H1 (cell line): ENCODE measurements around the gene UBALD1. TPM values are rescaled to one million over a fixed set of nuclear protein-coding genes. Genes with fewer than 3 reads are reported as not detected.

Experiments used
- BCL11A ChIP-seq, 2 experiments: IDR thresholded peaks; one replicate each; pipeline ENCODE4 v1.6.1; 2011; ENCODE audit warnings: low read depth in 2 of 2, low read length in 2 of 2, mild to moderate bottlenecking in 2 of 2
- CBX5 ChIP-seq: fragments of 300-800, 300-1000 bp; sonication (generic); IDR thresholded peaks from 2 replicates; pipeline ENCODE4 v1.7.1; 2016; ENCODE audit warnings: antibody characterized with exemption, low read length, low read depth
- CBX8 ChIP-seq: fragments of 300-800, 300-1000 bp; sonication (generic); IDR thresholded peaks from 2 replicates; pipeline ENCODE4 v1.7.1; 2016; ENCODE audit warnings: low read depth, low read length, borderline replicate concordance
- CEBPB ChIP-seq: IDR thresholded peaks from 2 replicates; pipeline ENCODE4 v1.6.1; 2012; ENCODE audit warnings: low read depth, low read length
- CREB1 ChIP-seq: IDR thresholded peaks from 2 replicates; pipeline ENCODE4 v1.6.1; 2012; ENCODE audit warnings: inconsistent platforms
- EGR1 ChIP-seq: IDR thresholded peaks from 2 replicates; pipeline ENCODE4 v1.6.1; 2011; ENCODE audit warnings: low read depth, low read length, borderline replicate concordance
- EP300 ChIP-seq, 2 experiments: IDR thresholded peaks; 1 replicate in 1 of 2; 2 replicates in 1 of 2; pipeline ENCODE4 v1.6.1; 2011 to 2012; ENCODE audit warnings: low read depth in 2 of 2, low read length in 2 of 2, mild to moderate bottlenecking in 2 of 2, borderline replicate concordance in 1 of 2, inconsistent platforms in 1 of 2, moderate library complexity in 1 of 2
- GABPA ChIP-seq: IDR thresholded peaks from 2 replicates; pipeline ENCODE4 v1.6.1; 2011; ENCODE audit warnings: mild to moderate bottlenecking, low read length, moderate library complexity, borderline replicate concordance; ENCODE audit not compliant: insufficient read depth
- JUN ChIP-seq: IDR thresholded peaks from 2 replicates; pipeline ENCODE4 v1.6.1; 2011; ENCODE audit warnings: low read depth, mild to moderate bottlenecking, improper control_type of control experiment, low read length
- NRF1 ChIP-seq: IDR thresholded peaks from 2 replicates; pipeline ENCODE4 v1.6.1; 2011; ENCODE audit warnings: mild to moderate bottlenecking, low read depth, low read length, improper control_type of control experiment
- POLR2A ChIP-seq, 2 experiments: IDR thresholded peaks; 1 replicate in 1 of 2; 2 replicates in 1 of 2; pipeline ENCODE4 v1.6.1; 2011; ENCODE audit warnings: low read depth in 2 of 2, low read length in 2 of 2, mild to moderate bottlenecking in 2 of 2; ENCODE audit errors: control extremely low read depth in 1 of 2
- RAD21 ChIP-seq, 2 experiments: IDR thresholded peaks in 1 of 2; conservative IDR thresholded peaks in 1 of 2; 2 replicates each; pipeline ENCODE4 v1.6.1; 2011; ENCODE audit warnings: low read depth in 2 of 2, low read length in 2 of 2, improper control_type of control experiment in 1 of 2, inconsistent platforms in 1 of 2, mild to moderate bottlenecking in 1 of 2, moderate library complexity in 1 of 2
- RFX5 ChIP-seq: IDR thresholded peaks from 2 replicates; pipeline ENCODE4 v1.6.1; 2011; ENCODE audit warnings: low read depth, low read length, improper control_type of control experiment, borderline replicate concordance
- RXRA ChIP-seq: IDR thresholded peaks from 2 replicates; pipeline ENCODE4 v1.6.1; 2011; ENCODE audit warnings: low read depth, mild to moderate bottlenecking, low read length, moderate library complexity; ENCODE audit not compliant: insufficient read depth
- SIN3A ChIP-seq, 2 experiments: IDR thresholded peaks in 1 of 2; conservative IDR thresholded peaks in 1 of 2; 2 replicates each; pipeline ENCODE4 v1.6.1; 2011 to 2012; ENCODE audit warnings: low read length in 2 of 2, improper control_type of control experiment in 1 of 2, low read depth in 1 of 2, mild to moderate bottlenecking in 1 of 2
- SIRT6 ChIP-seq: IDR thresholded peaks from one replicate; pipeline ENCODE4 v1.7.1; 2012; ENCODE audit warnings: low read length, inconsistent platforms
- SIX5 ChIP-seq: IDR thresholded peaks from 2 replicates; pipeline ENCODE4 v1.6.1; 2011; ENCODE audit warnings: mild to moderate bottlenecking, low read depth, low read length
- SP4 ChIP-seq: IDR thresholded peaks from 2 replicates; pipeline ENCODE4 v1.6.1; 2012; ENCODE audit warnings: low read length, inconsistent platforms
- TAF7 ChIP-seq: optimal IDR thresholded peaks from 2 replicates; pipeline ENCODE3; 2011; ENCODE audit warnings: low read depth, mild to moderate bottlenecking, inconsistent platforms, low read length, moderate library complexity, borderline replicate concordance
- TCF12 ChIP-seq: IDR thresholded peaks from 2 replicates; pipeline ENCODE4 v1.6.1; 2011; ENCODE audit warnings: low read depth, mild to moderate bottlenecking, low read length
- polyA plus RNA-seq, 7 experiments: library from polyadenylated mRNA; depleted of rRNA in 3 of 7; stranded (reverse) in 5 of 7; unstranded in 2 of 7; fragments of >200 nt in 5 of 7; fragments of 200-250 nt in 2 of 7; gene quantifications; 1 replicate in 5 of 7; 2 replicates in 1 of 7; 4 replicates in 1 of 7; pipeline versions ENCODE4 v1.2.1 to v1.2.3, GENCODE V29; 2011 to 2013; ENCODE audit warnings: missing spikeins in 2 of 7, mixed read lengths in 2 of 7
- total RNA-seq: library from RNA; stranded (reverse); fragmentation: NEBNext Ultra II Directional; extraction: Animal tissue kit (Norgen Biotek cat#: 25700); gene quantifications from 2 replicates; pipeline ENCODE4 v1.2.1, GENCODE V29; 2021
- TF ChIP-seq, protein P1 (sequence below): IDR thresholded peaks from 2 replicates; pipeline ENCODE4 v1.6.1; 2011; ENCODE audit warnings: low read length, improper control_type of control experiment
- TF ChIP-seq, protein P2 (sequence below): IDR thresholded peaks from 2 replicates; pipeline ENCODE4 v1.6.1; 2012; ENCODE audit warnings: inconsistent platforms
- TF ChIP-seq, protein P3 (sequence below): IDR thresholded peaks from 2 replicates; pipeline ENCODE4 v1.6.1; 2011; ENCODE audit warnings: low read depth, mild to moderate bottlenecking, low read length; ENCODE audit not compliant: insufficient read depth

The UBALD1 gene
- total and polyA plus RNA-seq, 2 of the 8 experiments (the other 6 are each of a cell fraction or from before 2014, with no cell fraction given): 28.6 to 62.0 TPM

DNA sequence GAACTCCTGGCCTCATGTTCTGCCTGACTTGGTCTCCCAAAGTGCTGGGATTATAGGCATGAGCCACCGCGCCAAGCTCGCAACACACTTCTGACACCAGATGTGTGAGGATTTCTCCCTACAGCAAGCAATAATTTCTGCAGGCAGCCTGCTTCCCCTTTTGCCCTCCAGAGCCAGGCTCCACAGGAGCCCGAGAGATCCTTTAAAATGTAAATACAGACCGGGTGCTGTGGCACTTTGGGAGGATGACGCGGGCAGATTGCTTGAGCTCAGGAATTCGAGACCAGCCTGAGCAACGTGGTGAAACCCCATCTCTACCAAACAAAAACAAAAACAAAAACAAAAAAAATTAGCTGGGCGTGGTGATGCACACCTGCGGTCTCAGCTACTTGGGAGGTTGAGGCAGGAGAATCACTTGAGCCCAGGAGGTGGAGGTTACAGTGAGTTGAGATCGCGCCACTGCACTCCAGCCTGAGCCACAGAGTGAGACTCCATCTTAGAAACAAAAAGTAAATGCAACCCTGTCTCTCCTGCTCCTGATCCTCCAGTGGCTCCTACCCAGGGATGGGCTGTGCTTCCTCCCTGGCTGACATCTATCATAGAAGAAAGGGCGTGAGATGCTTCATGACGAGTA, 43.9 kb downstream of the UBALD1 start (continued):
- TF ChIP-seq RFX5 (no peak), TCF12 (no peak), CEBPB (no peak), SP4 (no peak), NRF1 (no peak), EGR1 (no peak), BCL11A (IDR thresholded peaks at IDR 0.05; ENCODE audit: low read depth in 2 of 2, low read length in 2 of 2) (no peak), SIX5 (no peak), EP300 (IDR thresholded peaks at IDR 0.05; ENCODE audit: borderline replicate concordance in 1 of 2, low read depth in 2 of 2, low read length in 2 of 2) (peak in 1 of 2 experiments; percentile 94; a peak in 1 of 3 replicates), JUN (no peak), POLR2A (IDR thresholded peaks at IDR 0.05; ENCODE audit: control extremely low read depth in 1 of 2, low read depth in 2 of 2, low read length in 2 of 2) (0 out of 3 replicates have a peak, but pooled peaks of 1 of the 2 experiments have one; percentile 63), SIRT6 (no peak), RXRA (0 out of 2 replicates have a peak, but pooled peaks have one; percentile 38), TAF7 (no peak), CBX5 (no peak), GABPA (no peak), CREB1 (peak; percentile 68), CBX8 (no peak), RAD21 (IDR thresholded peaks at IDR 0.05 in 1 of 2, conservative IDR thresholded peaks at IDR 0.05 in 1 of 2; ENCODE audit: low read depth in 2 of 2, low read length in 2 of 2) (no peak; a peak in 1 of 4 replicates), SIN3A (conservative IDR thresholded peaks at IDR 0.05 in 1 of 2, IDR thresholded peaks at IDR 0.05 in 1 of 2; ENCODE audit: low read depth in 1 of 2, low read length in 2 of 2) (no peak)
- TF ChIP-seq, protein P1, sequence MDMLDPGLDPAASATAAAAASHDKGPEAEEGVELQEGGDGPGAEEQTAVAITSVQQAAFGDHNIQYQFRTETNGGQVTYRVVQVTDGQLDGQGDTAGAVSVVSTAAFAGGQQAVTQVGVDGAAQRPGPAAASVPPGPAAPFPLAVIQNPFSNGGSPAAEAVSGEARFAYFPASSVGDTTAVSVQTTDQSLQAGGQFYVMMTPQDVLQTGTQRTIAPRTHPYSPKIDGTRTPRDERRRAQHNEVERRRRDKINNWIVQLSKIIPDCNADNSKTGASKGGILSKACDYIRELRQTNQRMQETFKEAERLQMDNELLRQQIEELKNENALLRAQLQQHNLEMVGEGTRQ: no peak
- TF ChIP-seq, protein P2, sequence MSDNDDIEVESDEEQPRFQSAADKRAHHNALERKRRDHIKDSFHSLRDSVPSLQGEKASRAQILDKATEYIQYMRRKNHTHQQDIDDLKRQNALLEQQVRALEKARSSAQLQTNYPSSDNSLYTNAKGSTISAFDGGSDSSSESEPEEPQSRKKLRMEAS: 0 out of 2 replicates have a peak, but pooled peaks have one; percentile 18
- TF ChIP-seq, protein P3, sequence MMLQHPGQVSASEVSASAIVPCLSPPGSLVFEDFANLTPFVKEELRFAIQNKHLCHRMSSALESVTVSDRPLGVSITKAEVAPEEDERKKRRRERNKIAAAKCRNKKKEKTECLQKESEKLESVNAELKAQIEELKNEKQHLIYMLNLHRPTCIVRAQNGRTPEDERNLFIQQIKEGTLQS: no peak
